HepG2 (cell line): Measurements from ENCODE around the gene AMOT. TPM values are rescaled to one million over a fixed set of nuclear protein-coding genes. Genes with fewer than 3 reads are reported as not detected.

Experiments
- ATAC-seq: fragments of 200-7000 bp; cut with Tn5 transposase; 3 replicates; pipeline ENCODE4 v1.9.1; 2020; ENCODE audit warnings: mild to moderate bottlenecking, moderate library complexity
- BruUV-seq: library from RNA; stranded (reverse); fragments of 400-500 nt; replicated peaks from 2 replicates; lab custom pipeline; 2021; lab: Mats Ljungman, UMichigan
- CTCF ChIA-PET: fragments of 300-600 bp; formaldehyde crosslinking; extraction: SDS; loops from one replicate; lab custom pipeline; 2021; ENCODE audit warnings: low total read pairs, inconsistent platforms, low intra/inter-chr PET ratio; lab: Yijun Ruan, JAX
- POLR2A ChIA-PET: fragments of 350-600 bp; sonication (Branson Sonifier 250); formaldehyde crosslinking; loops from one replicate; lab custom pipeline; 2020; ENCODE audit warnings: antibody characterized with exemption, inconsistent platforms; lab: Yijun Ruan, JAX
- DNase-seq: peaks from one replicate; pipeline ENCODE4 v3.0.0-alpha.2; 2015; ENCODE audit warnings: low spot score
- FAIRE-seq: peaks from 3 replicates; lab custom pipeline; 2011; peaks lifted over from hg19 to GRCh38; lab: Jason Lieb, UNC
- H2AFZ ChIP-seq: one replicate; pipeline ENCODE4 v1.6.1; 2011; ENCODE audit warnings: low read length, inconsistent platforms
- H3K27ac ChIP-seq: fragments of 300-600 bp; 3 replicates; pipeline ENCODE4 v1.8.0; 2011; ENCODE audit warnings: mixed run types, mild to moderate bottlenecking, mixed read lengths, low read length, inconsistent platforms; ENCODE audit not compliant: insufficient read depth; ENCODE audit errors: extremely low read length
- H3K27me3 ChIP-seq, 2 experiments: fragments of 200-600 bp in 1 of 2; 2 replicates in 1 of 2; 3 replicates in 1 of 2; pipeline versions ENCODE4 v1.6.0 to v1.8.0; 2011; ENCODE audit warnings: low read length in 2 of 2, mild to moderate bottlenecking in 2 of 2, moderate library complexity in 2 of 2, inconsistent platforms in 1 of 2; ENCODE audit not compliant: insufficient read depth in 2 of 2, control insufficient read depth in 1 of 2
- H3K36me3 ChIP-seq, 2 experiments: fragments of 200-600 bp in 1 of 2; replicated peaks in 1 of 2; 2 replicates in 1 of 2; 3 replicates in 1 of 2; pipeline versions ENCODE4 v1.5.1 to v1.8.0; 2011; ENCODE audit warnings: low read length in 2 of 2, inconsistent platforms in 1 of 2; ENCODE audit not compliant: insufficient read depth in 2 of 2, control insufficient read depth in 1 of 2
- H3K4me1 ChIP-seq: 2 replicates; pipeline ENCODE4 v1.5.1; 2012; ENCODE audit warnings: low read length, inconsistent platforms; ENCODE audit not compliant: insufficient read depth
- H3K4me2 ChIP-seq: 2 replicates; pipeline ENCODE4 v1.6.0; 2011; ENCODE audit warnings: low read depth, low read length, inconsistent platforms
- H3K4me3 ChIP-seq, 3 experiments: fragments of 200-600 bp in 1 of 3; sonication (generic), shearing (Covaris generic) in 1 of 3; replicated peaks in 1 of 3; 2 replicates each; pipeline ENCODE4 v1.5.1; 2011 to 2016; ENCODE audit warnings: low read length in 3 of 3, inconsistent platforms in 2 of 3, low read depth in 2 of 3, mild to moderate bottlenecking in 2 of 3, control low read depth in 1 of 3, mixed read lengths in 1 of 3; ENCODE audit not compliant: insufficient read depth in 1 of 3
- H3K79me2 ChIP-seq: one replicate; pipeline ENCODE4 v1.6.1; 2011; ENCODE audit warnings: low read length, inconsistent platforms; ENCODE audit not compliant: insufficient read depth
- H3K9ac ChIP-seq: 2 replicates; pipeline ENCODE4 v1.6.0; 2011; ENCODE audit warnings: mild to moderate bottlenecking, low read depth, low read length, inconsistent platforms; ENCODE audit not compliant: insufficient read depth
- H3K9me3 ChIP-seq: 2 replicates; pipeline ENCODE4 v1.5.1; 2012; ENCODE audit warnings: mild to moderate bottlenecking, low read length
- H4K20me1 ChIP-seq: 2 replicates; pipeline ENCODE4 v1.6.0; 2011; ENCODE audit warnings: inconsistent platforms, mild to moderate bottlenecking, low read length, moderate library complexity; ENCODE audit not compliant: insufficient read depth
- ATF7-NPFF ChIP-seq: sonication (generic); formaldehyde crosslinking; IDR thresholded peaks from 2 replicates; pipeline ENCODE4 v1.8.1; 2023; ENCODE audit warnings: mild to moderate bottlenecking, low read depth, missing genetic modification reagents, moderate library complexity
- MIER3 ChIP-seq: IDR thresholded peaks from 2 replicates; pipeline ENCODE4 v1.6.1; 2016; ENCODE audit warnings: missing compliant biosample characterization, borderline replicate concordance
- NFE2L1 ChIP-seq: sonication (generic); formaldehyde crosslinking; IDR thresholded peaks from 2 replicates; pipeline ENCODE4 v1.4.0; 2020; ENCODE audit warnings: missing genetic modification reagents, mild to moderate bottlenecking, borderline replicate concordance
- PBX3 ChIP-seq: sonication (generic); formaldehyde crosslinking; IDR thresholded peaks from 2 replicates; pipeline ENCODE4 v1.8.1; 2023; ENCODE audit warnings: missing genetic modification reagents, inconsistent platforms, borderline replicate concordance
- PHF8 ChIP-seq: sonication (generic); formaldehyde crosslinking; IDR thresholded peaks from 2 replicates; pipeline ENCODE4 v1.5.0; 2020; ENCODE audit warnings: missing genetic modification reagents
- PPARG ChIP-seq: conservative IDR thresholded peaks from 2 replicates; pipeline ENCODE4 v1.6.1; 2016; ENCODE audit warnings: missing biosample characterization, missing genetic modification reagents
- RAD51 ChIP-seq: fragments of 450-650 bp; IDR thresholded peaks from 2 replicates; pipeline ENCODE4 v1.6.1; 2016; ENCODE audit warnings: borderline replicate concordance
- SYNCRIP ChIP-seq: fragments of 200-400 bp; formaldehyde crosslinking; IDR thresholded peaks from 2 replicates; pipeline ENCODE4 v1.6.1; 2018; ENCODE audit warnings: mild to moderate bottlenecking, low read depth, low read length; ENCODE audit not compliant: insufficient read depth
- TMF1 ChIP-seq: sonication (generic); formaldehyde crosslinking; IDR thresholded peaks from 2 replicates; pipeline ENCODE4 v1.8.1; 2022; ENCODE audit warnings: low read depth, missing genetic modification reagents
- TP53 ChIP-seq: sonication (generic); formaldehyde crosslinking; conservative IDR thresholded peaks from 2 replicates; pipeline ENCODE4 v1.4.0; 2020; ENCODE audit warnings: missing genetic modification reagents
- ZBED4 ChIP-seq: sonication (generic); formaldehyde crosslinking; IDR thresholded peaks from 2 replicates; pipeline ENCODE4 v1.4.0; 2020; ENCODE audit warnings: missing genetic modification reagents, borderline replicate concordance
- ZBTB3 ChIP-seq: sonication (generic); formaldehyde crosslinking; IDR thresholded peaks from 2 replicates; pipeline ENCODE4 v1.4.0; 2020; ENCODE audit warnings: low read depth, mild to moderate bottlenecking, moderate library complexity, missing genetic modification reagents, borderline replicate concordance
- ZMAT5 ChIP-seq: sonication (generic); formaldehyde crosslinking; IDR thresholded peaks from 2 replicates; pipeline ENCODE4 v1.5.0; 2020; ENCODE audit warnings: mild to moderate bottlenecking, low read depth, missing genetic modification reagents, borderline replicate concordance
- ZNF343 ChIP-seq: sonication (generic); formaldehyde crosslinking; IDR thresholded peaks from 2 replicates; pipeline ENCODE4 v1.4.0; 2020; ENCODE audit warnings: mild to moderate bottlenecking, missing genetic modification reagents
- ZNF576 ChIP-seq: sonication (generic); formaldehyde crosslinking; IDR thresholded peaks from 2 replicates; pipeline ENCODE4 v1.4.0; 2020; ENCODE audit warnings: mild to moderate bottlenecking, missing genetic modification reagents
- ZNF713 ChIP-seq: sonication (generic); formaldehyde crosslinking; IDR thresholded peaks from 2 replicates; pipeline ENCODE4 v1.4.0; 2020; ENCODE audit warnings: mild to moderate bottlenecking, missing genetic modification reagents
- ZSCAN12 ChIP-seq: sonication (generic); formaldehyde crosslinking; IDR thresholded peaks from 2 replicates; pipeline ENCODE4 v1.9.0; 2021; ENCODE audit warnings: mild to moderate bottlenecking, missing genetic modification reagents
- WGBS: methylation state at CpG from one replicate; pipeline ENCODE4 v1.1.6; 2017; ENCODE audit warnings: low lambda C conversion rate; 5-methylcytosine and 5-hydroxymethylcytosine counted together
- in situ Hi-C: cut with HindIII; loops from 2 replicates; pipeline ENCODE4 v1.10.0; 2017; ENCODE audit warnings: low pct_unique_long_range_greater_than_20kb; ENCODE audit not compliant: extremely low pct_ligation_motif_present
- intact Hi-C: fragments of 100-400 bp; cut with micrococcal nuclease; formaldehyde crosslinking; loops from one replicate; pipeline ENCODE4 v1.10.0; 2022; ENCODE audit not compliant: unreplicated experiment
- polyA plus RNA-seq, 8 experiments: library from polyadenylated mRNA; depleted of rRNA in 3 of 8; stranded (reverse) in 7 of 8; unstranded in 1 of 8; fragments of >200 nt; fragmentation: Illumina TruSeq in 4 of 8; extraction: Trizol in 4 of 8; gene quantifications; 2 replicates each; pipeline versions ENCODE4 v1.2.1 to v1.2.3, GENCODE V29; 2011 to 2016; ENCODE audit warnings: low read depth in 4 of 8, missing spikeins in 1 of 8, mixed read lengths in 1 of 8; ENCODE audit not compliant: insufficient read depth in 1 of 8
- total RNA-seq, 5 experiments: library from RNA; depleted of rRNA; stranded (reverse); fragments of >200 nt; fragmentation: Illumina TruSeq; extraction: Trizol; gene quantifications; 2 replicates each; pipeline ENCODE4 v1.2.3, GENCODE V29; 2016; ENCODE audit warnings: low read depth in 1 of 5
- TF ChIP-seq, protein P1 (sequence below): sonication (generic); formaldehyde crosslinking; IDR thresholded peaks from 2 replicates; pipeline ENCODE4 v1.5.0; 2020; ENCODE audit warnings: missing genetic modification reagents

The AMOT gene
- total and polyA plus RNA-seq, 2 of the 13 experiments (the other 11 are each of a cell fraction or from before 2014, with no cell fraction given) = 0.13 to 0.91 TPM

- TF ChIP-seq ATF7-NPFF (CRISPR knock-in tag) (no peak), ZNF713 (CRISPR knock-in tag) (no peak), PBX3 (CRISPR knock-in tag) (no peak), ZBTB3 (CRISPR knock-in tag) (no peak), TMF1 (CRISPR knock-in tag) (no peak), SYNCRIP (no peak)
Observed at GRCh38 chrX:112735147-112735546, 105.5 kb downstream of the AMOT start (continued).

DNA sequence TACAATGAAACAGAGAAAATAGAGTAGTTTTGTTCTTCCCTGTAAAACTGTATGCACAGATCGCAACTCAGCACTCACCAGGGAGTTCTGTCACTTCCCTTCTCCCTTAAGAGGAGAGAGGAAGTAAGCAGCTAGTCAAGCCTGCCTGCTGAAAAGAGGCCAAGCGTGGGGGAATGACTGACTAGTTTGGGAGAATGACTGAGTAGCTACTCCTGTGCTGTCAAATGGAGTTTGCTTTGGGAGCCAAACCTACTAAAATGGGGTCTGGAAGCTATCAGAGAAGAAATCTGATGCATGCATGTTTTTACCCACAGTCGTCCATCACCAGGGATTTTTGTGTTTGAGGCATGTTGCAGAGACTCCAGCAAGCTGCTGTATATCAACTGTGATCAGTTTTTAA is 106.3 kb downstream of the AMOT start:
- Histone ChIP-seq H3K4me1 (no peaks in the 10 kb centered on the region), H3K9me3 (no peaks in the 10 kb centered on the region), H4K20me1 (no peaks in the 10 kb centered on the region), H3K27ac (no peak overlapping the region), H2AFZ (no peak overlapping the region), H3K27me3 (no peaks in the 10 kb centered on the region), H3K4me2 (no peak overlapping the region), H3K9ac (no peak overlapping the region), H3K4me3 (no peak overlapping the region), H3K36me3 (no peaks in the 10 kb centered on the region), H3K79me2 (no peaks in the 10 kb centered on the region)
- FAIRE-seq (no peak), DNase-seq (no peak), ATAC-seq (no peak)
- intact Hi-C loops (no loop called here), in situ Hi-C loops (no loop called here)
- BruUV-seq = no TSS peak
- POLR2A ChIA-PET = no interaction called here
- WGBS = 0% methylated on average over 1 of the region's 3 CpGs
- CTCF ChIA-PET = no interaction called here
- TF ChIP-seq ZMAT5 (no peak), RAD51 (no peak), TP53 (CRISPR knock-in tag) (no peak), ZNF576 (CRISPR knock-in tag) (no peak), ZBED4 (CRISPR knock-in tag) (no peak), MIER3 (CRISPR knock-in tag) (no peak), PHF8 (no peak), ZSCAN12 (CRISPR knock-in tag) (no peak), PPARG (CRISPR knock-in tag) (no peak), NFE2L1 (no peak), ZNF343 (CRISPR knock-in tag) (no peak)
- TF ChIP-seq, protein P1, sequence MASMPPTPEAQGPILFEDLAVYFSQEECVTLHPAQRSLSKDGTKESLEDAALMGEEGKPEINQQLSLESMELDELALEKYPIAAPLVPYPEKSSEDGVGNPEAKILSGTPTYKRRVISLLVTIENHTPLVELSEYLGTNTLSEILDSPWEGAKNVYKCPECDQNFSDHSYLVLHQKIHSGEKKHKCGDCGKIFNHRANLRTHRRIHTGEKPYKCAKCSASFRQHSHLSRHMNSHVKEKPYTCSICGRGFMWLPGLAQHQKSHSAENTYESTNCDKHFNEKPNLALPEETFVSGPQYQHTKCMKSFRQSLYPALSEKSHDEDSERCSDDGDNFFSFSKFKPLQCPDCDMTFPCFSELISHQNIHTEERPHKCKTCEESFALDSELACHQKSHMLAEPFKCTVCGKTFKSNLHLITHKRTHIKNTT (CRISPR knock-in tag) = no peak
